ENCODE measurements around the gene FCGR3B. TPM values are rescaled to one million over a fixed set of nuclear protein-coding genes. Genes with fewer than 3 reads are reported as not detected.
"Not testable (repeated sequence)": the region's sequence is repeated elsewhere in the genome, so short reads cannot be mapped to it uniquely, and the experiment has no call there.

Gene FCGR3B
- total RNA-seq, 1 donor from 2014 or later: 50.1 TPM

- DNase-seq; H3K9me3 ChIP-seq; H3K27ac ChIP-seq; H3K4me3 ChIP-seq; H3K27me3 ChIP-seq (ENCODE audit: low read depth); H3K4me1 ChIP-seq; intact Hi-C loops (cut with DNase I); ATAC-seq; H3K36me3 ChIP-seq: not testable (repeated sequence)
Measured at GRCh38 chr1:161663569-161663968, 32.6 kb upstream of the FCGR3B start.

- H3K27ac ChIP-seq; H3K4me3 ChIP-seq; H3K36me3 ChIP-seq; H3K4me1 ChIP-seq; H3K9me3 ChIP-seq; intact Hi-C loops (cut with DNase I); DNase-seq; H3K27me3 ChIP-seq (ENCODE audit: low read depth): not testable (repeated sequence)
- peak; percentile 46 to 74 for ATAC-seq
Measured at GRCh38 chr1:161662684-161663339, 31.8 kb upstream of the FCGR3B start, which contains the start of gene FCGR2B. FCGR2B (plus strand) TSS chr1:161663143; CDS start chr1:161663242, 99 bp downstream.

GRCh38 chr1:161661660-161662311 is 30.8 kb upstream of the FCGR3B start:
- ATAC-seq: peak; percentile 56 to 76
- H3K4me3 ChIP-seq; intact Hi-C loops (cut with DNase I); H3K4me1 ChIP-seq; H3K27ac ChIP-seq; DNase-seq; H3K9me3 ChIP-seq; H3K36me3 ChIP-seq; H3K27me3 ChIP-seq (ENCODE audit: low read depth): not testable (repeated sequence)

- H3K9me3 ChIP-seq; H3K4me1 ChIP-seq; H3K4me3 ChIP-seq; intact Hi-C loops (cut with DNase I); H3K27ac ChIP-seq; H3K27me3 ChIP-seq (ENCODE audit: low read depth); H3K36me3 ChIP-seq; DNase-seq: not testable (repeated sequence)
- peak; percentile 66 to 77 for ATAC-seq
Measured at GRCh38 chr1:161658524-161658923, 27.5 kb upstream of the FCGR3B start.

- H3K4me3 ChIP-seq; H3K27ac ChIP-seq; intact Hi-C loops (cut with DNase I); H3K36me3 ChIP-seq; H3K9me3 ChIP-seq; DNase-seq; H3K4me1 ChIP-seq; H3K27me3 ChIP-seq (ENCODE audit: low read depth); ATAC-seq: not testable (repeated sequence)
Measured at GRCh38 chr1:161653971-161654370, 23.0 kb upstream of the FCGR3B start.

- H3K4me3 ChIP-seq; H3K36me3 ChIP-seq; intact Hi-C loops (cut with DNase I); H3K27me3 ChIP-seq (ENCODE audit: low read depth); H3K4me1 ChIP-seq; DNase-seq; H3K9me3 ChIP-seq; H3K27ac ChIP-seq: not testable (repeated sequence)
- ATAC-seq: peak in 1 of 2 donors; percentile 65
Measured at GRCh38 chr1:161653541-161653940, 22.6 kb upstream of the FCGR3B start.

GRCh38 chr1:161647507-161648360 is 16.8 kb upstream of the FCGR3B start:
- H3K4me1 ChIP-seq; H3K36me3 ChIP-seq; H3K27me3 ChIP-seq (ENCODE audit: low read depth); H3K27ac ChIP-seq; DNase-seq; H3K4me3 ChIP-seq; H3K9me3 ChIP-seq; intact Hi-C loops (cut with DNase I): not testable (repeated sequence)
- peak; percentile 51 to 71 for ATAC-seq
- peak; percentile 32 for TF ChIP-seq CTCF (IDR thresholded peaks at IDR 0.05)

GRCh38 chr1:161644855-161645254 is 13.9 kb upstream of the FCGR3B start:
- H3K4me3 ChIP-seq; H3K27me3 ChIP-seq (ENCODE audit: low read depth); H3K36me3 ChIP-seq; ATAC-seq; H3K27ac ChIP-seq; H3K4me1 ChIP-seq; intact Hi-C loops (cut with DNase I); H3K9me3 ChIP-seq; DNase-seq: not testable (repeated sequence)

GRCh38 chr1:161643481-161644208 is 12.7 kb upstream of the FCGR3B start:
- H3K9me3 ChIP-seq; H3K36me3 ChIP-seq; DNase-seq; H3K4me3 ChIP-seq; H3K27ac ChIP-seq; H3K27me3 ChIP-seq (ENCODE audit: low read depth); intact Hi-C loops (cut with DNase I); H3K4me1 ChIP-seq: not testable (repeated sequence)
- peak; percentile 81 to 87 for ATAC-seq
